SK-N-SH (cell line): ENCODE results near the gene CHD5. TPM values are rescaled to one million over a fixed set of nuclear protein-coding genes. Genes with fewer than 3 reads are reported as not detected.

Experiments
- CTCF ChIA-PET: fragments of 300-600, 350-600 bp; formaldehyde crosslinking; extraction: SDS; loops from one replicate; lab custom pipeline; 2021; lab: Yijun Ruan, JAX
- POLR2A ChIA-PET: fragments of 350-600 bp; sonication (Branson Sonifier 250); formaldehyde crosslinking; extraction: SDS; loops from one replicate; lab custom pipeline; 2020; ENCODE audit warnings: antibody characterized with exemption, inconsistent platforms; lab: Yijun Ruan, JAX
- DNase-seq: peaks from one replicate; pipeline ENCODE4 v3.0.0; 2012
- H2AFZ ChIP-seq: fragments of 200-600 bp; sonication (generic); 2 replicates; pipeline ENCODE4 v1.8.1; 2016; ENCODE audit warnings: antibody characterized with exemption, mild to moderate bottlenecking, low read depth
- H3F3A ChIP-seq: fragments of 200-600 bp; sonication (generic); replicated peaks from 2 replicates; pipeline ENCODE3; 2016; ENCODE audit warnings: antibody characterized with exemption, mild to moderate bottlenecking; ENCODE audit not compliant: insufficient read depth
- H3K27ac ChIP-seq, 2 experiments: fragments of 200-500 bp in 1 of 2; fragments of 200-600 bp in 1 of 2; sonication (Bioruptor generic) in 1 of 2; sonication (generic), shearing (Covaris generic) in 1 of 2; 2 replicates each; pipeline versions ENCODE4 v1.5.1 to v1.6.1; 2014 to 2016; ENCODE audit warnings: low read depth in 2 of 2, inconsistent platforms in 1 of 2, low read length in 1 of 2, mild to moderate bottlenecking in 1 of 2, mixed read lengths in 1 of 2
- H3K27me3 ChIP-seq: fragments of 200-600 bp; sonication (generic), shearing (Covaris generic); 2 replicates; pipeline ENCODE4 v1.6.1; 2016; ENCODE audit warnings: mixed run types; ENCODE audit not compliant: insufficient read depth
- H3K36me3 ChIP-seq, 2 experiments: fragments of 200-500 bp in 1 of 2; fragments of 200-600 bp in 1 of 2; sonication (Bioruptor generic) in 1 of 2; sonication (generic) in 1 of 2; replicated peaks in 1 of 2; 2 replicates each; pipeline versions ENCODE3 to v1.5.1; 2014 to 2016; ENCODE audit warnings: low read length in 1 of 2, mild to moderate bottlenecking in 1 of 2; ENCODE audit not compliant: insufficient read depth in 2 of 2, control insufficient read depth in 1 of 2
- H3K4me1 ChIP-seq, 2 experiments: fragments of 200-500 bp in 1 of 2; fragments of 200-600 bp in 1 of 2; sonication (Bioruptor generic) in 1 of 2; sonication (generic), shearing (Covaris generic) in 1 of 2; 2 replicates each; pipeline versions ENCODE4 v1.5.1 to v1.6.1; 2014 to 2016; ENCODE audit warnings: low read depth in 1 of 2, low read length in 1 of 2, mixed run types in 1 of 2; ENCODE audit not compliant: insufficient read depth in 2 of 2, control insufficient read depth in 1 of 2
- H3K4me2 ChIP-seq: fragments of 200-600 bp; sonication (generic), shearing (Covaris generic); 2 replicates; pipeline ENCODE4 v1.6.1; 2017; ENCODE audit warnings: mixed run types
- H3K4me3 ChIP-seq, 2 experiments: fragments of 200-500 bp in 1 of 2; fragments of 200-600 bp in 1 of 2; sonication (Bioruptor generic) in 1 of 2; sonication (generic), shearing (Covaris generic) in 1 of 2; 2 replicates each; pipeline versions ENCODE4 v1.5.1 to v1.8.1; 2014 to 2016; ENCODE audit warnings: low read depth in 2 of 2, inconsistent platforms in 1 of 2, low read length in 1 of 2, mild to moderate bottlenecking in 1 of 2, mixed read lengths in 1 of 2, moderate library complexity in 1 of 2
- H3K79me2 ChIP-seq: fragments of 200-600 bp; sonication (generic); 2 replicates; pipeline ENCODE4 v1.8.1; 2017; ENCODE audit warnings: mild to moderate bottlenecking; ENCODE audit not compliant: insufficient read depth
- H3K9ac ChIP-seq: fragments of 200-600 bp; sonication (generic); 2 replicates; pipeline ENCODE4 v1.6.1; 2017; ENCODE audit warnings: mixed run types
- H3K9me2 ChIP-seq: fragments of 200-600 bp; sonication (generic); 2 replicates; pipeline ENCODE4 v1.6.1; 2017; ENCODE audit warnings: mixed run types
- H3K9me3 ChIP-seq: fragments of 200-600 bp; sonication (generic); 2 replicates; pipeline ENCODE4 v1.6.1; 2017; ENCODE audit warnings: mixed run types, mild to moderate bottlenecking, moderate library complexity
- H4K20me1 ChIP-seq: fragments of 200-600 bp; sonication (generic); 2 replicates; pipeline ENCODE4 v1.6.1; 2017; ENCODE audit warnings: mild to moderate bottlenecking, mixed run types; ENCODE audit not compliant: insufficient read depth
- EP300 ChIP-seq, 2 experiments: IDR thresholded peaks; 2 replicates each; pipeline versions ENCODE4 v1.4.0 to v1.6.1; 2012; ENCODE audit warnings: borderline replicate concordance in 1 of 2, low read depth in 1 of 2, low read length in 1 of 2
- FOSL2 ChIP-seq: IDR thresholded peaks from 2 replicates; pipeline ENCODE4 v1.4.0; 2012; ENCODE audit warnings: low read depth, mild to moderate bottlenecking, moderate library complexity, borderline replicate concordance
- FOXM1 ChIP-seq: IDR thresholded peaks from 2 replicates; pipeline ENCODE4 v1.4.0; 2012; ENCODE audit warnings: low read depth, mild to moderate bottlenecking
- GABPA ChIP-seq: IDR thresholded peaks from 2 replicates; pipeline ENCODE4 v1.4.0; 2012; ENCODE audit warnings: low read depth, mild to moderate bottlenecking
- GATA2 ChIP-seq: sonication (generic); formaldehyde crosslinking; IDR thresholded peaks from 2 replicates; pipeline ENCODE4 v1.5.0; 2020; ENCODE audit warnings: mild to moderate bottlenecking, missing genetic modification reagents
- JUND ChIP-seq: IDR thresholded peaks from 2 replicates; pipeline ENCODE4 v1.4.0; 2012
- MEF2A ChIP-seq: IDR thresholded peaks from 2 replicates; pipeline ENCODE4 v1.4.0; 2012; ENCODE audit warnings: low read depth, borderline replicate concordance
- POLR2AphosphoS5 ChIP-seq: IDR thresholded peaks from 2 replicates; pipeline ENCODE4 v1.6.1; 2012; ENCODE audit warnings: low read depth, low read length
- RAD21 ChIP-seq: IDR thresholded peaks from 2 replicates; pipeline ENCODE4 v1.6.1; 2012; ENCODE audit warnings: mild to moderate bottlenecking, low read length
- RCOR1 ChIP-seq: fragments of 150-350 bp; IDR thresholded peaks from 2 replicates; pipeline ENCODE4 v1.6.1; 2017; ENCODE audit warnings: antibody characterized with exemption, low read length
- RFX5 ChIP-seq: IDR thresholded peaks from 2 replicates; pipeline ENCODE4 v1.6.1; 2012; ENCODE audit warnings: mild to moderate bottlenecking, improper control_type of control experiment, low read length
- SIN3A ChIP-seq: IDR thresholded peaks from 2 replicates; pipeline ENCODE4 v1.6.1; 2012; ENCODE audit warnings: low read depth, mild to moderate bottlenecking, low read length, moderate library complexity, borderline replicate concordance
- TAF1 ChIP-seq: IDR thresholded peaks from 2 replicates; pipeline ENCODE4 v1.6.1; 2012; ENCODE audit warnings: low read depth, mild to moderate bottlenecking, low read length, moderate library complexity, borderline replicate concordance
- TEAD4 ChIP-seq: IDR thresholded peaks from 2 replicates; pipeline ENCODE4 v1.4.0; 2012; ENCODE audit warnings: mild to moderate bottlenecking, borderline replicate concordance; ENCODE audit not compliant: insufficient read depth
- WGBS: methylation state at CpG from one replicate; pipeline ENCODE4 v1.1.6; 2017; ENCODE audit warnings: low lambda C conversion rate; 5-methylcytosine and 5-hydroxymethylcytosine counted together
- polyA plus RNA-seq, 3 experiments: library from polyadenylated mRNA; depleted of rRNA; stranded (reverse); fragments of >200 nt; gene quantifications; 2 replicates each; pipeline ENCODE4 v1.2.3, GENCODE V29; 2012
- TF ChIP-seq, protein P1 (sequence below): fragments of 150-350 bp; IDR thresholded peaks from 2 replicates; pipeline ENCODE4 v1.6.1; 2016; ENCODE audit warnings: mild to moderate bottlenecking, low read depth, low read length
- TF ChIP-seq, protein P2 (sequence below): fragments of 200-600 bp; sonication (generic); IDR thresholded peaks from 2 replicates; pipeline ENCODE4 v1.6.1; 2017; ENCODE audit warnings: antibody characterized with exemption, mild to moderate bottlenecking, moderate library complexity
- TF ChIP-seq, protein P3 (sequence below): IDR thresholded peaks from 2 replicates; pipeline ENCODE4 v1.4.0; 2012; ENCODE audit warnings: low read depth, borderline replicate concordance
- TF ChIP-seq, protein P4 (sequence below): IDR thresholded peaks from 2 replicates; pipeline ENCODE4 v1.4.0; 2012; ENCODE audit warnings: low read depth

Gene CHD5
- polyA plus RNA-seq, 1 of the 3 experiments (the other 2 are of a cell fraction) = 0.26 TPM

DNA sequence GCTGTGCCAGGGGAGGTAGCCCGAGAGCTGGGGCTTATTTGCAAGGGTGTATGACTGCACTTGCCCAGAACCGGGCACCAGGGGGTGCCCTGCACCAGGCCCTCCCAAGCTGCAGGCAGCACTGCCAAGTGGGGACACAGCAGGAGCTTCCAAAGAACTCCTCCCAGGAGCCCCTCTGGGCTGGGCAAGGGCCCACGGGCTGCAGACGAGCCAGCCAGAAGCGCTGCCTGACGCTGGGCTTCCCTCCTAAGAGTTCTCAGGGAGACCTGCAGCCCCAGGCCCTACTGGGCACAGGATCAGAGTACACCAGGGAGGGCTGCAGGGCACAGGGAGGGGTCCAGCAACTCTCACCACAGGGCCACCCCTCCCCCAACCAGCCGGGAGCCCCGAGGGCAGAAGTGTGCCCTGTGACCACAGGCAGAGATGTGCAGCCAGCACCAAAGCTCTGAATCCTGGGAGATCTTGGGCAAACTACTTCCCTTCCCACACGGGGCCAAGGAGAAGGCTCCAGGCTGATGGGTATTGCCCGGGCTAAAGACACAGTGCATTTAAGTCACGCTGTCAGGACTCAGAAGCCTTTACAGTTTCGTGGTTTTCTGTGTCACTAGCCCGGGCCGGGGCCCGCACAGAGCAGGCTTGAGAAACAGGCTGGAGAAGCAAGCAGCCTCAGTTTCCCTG lies 71.0 kb downstream of the CHD5 start (continued):
- no peak for TF ChIP-seq JUND

DNA sequence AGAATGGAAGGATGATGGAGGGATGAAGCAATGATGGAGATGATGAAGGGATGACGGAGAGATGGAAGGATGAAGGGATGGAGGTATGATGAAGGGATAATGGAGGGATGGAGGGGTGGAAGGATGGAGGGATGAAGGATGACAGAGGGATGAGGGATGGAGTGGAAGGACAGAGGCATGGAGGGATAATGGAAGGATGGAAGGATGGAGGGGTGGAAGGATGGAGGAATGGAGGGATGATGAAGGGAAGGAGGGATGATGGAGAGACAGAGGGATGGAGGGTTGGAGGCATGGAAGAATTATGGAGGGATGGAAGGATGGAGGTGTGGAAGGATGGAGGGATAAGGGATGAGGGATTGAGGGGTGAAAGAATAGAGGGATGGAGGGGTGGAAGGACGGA lies 71.6 kb downstream of the CHD5 start:
- ChIA-PET POLR2A (interaction anchor here (1.0 kb wide), 1 partner anchor 138 kb away, joined by 3 read pairs; no protein-coding TSS in a partner anchor), CTCF (interaction anchor here (0.5 to 5.6 kb wide), 30 partner anchors 8 to 1333 kb away, joined by 3 to 57 read pairs (median 4); partner anchors contain the start of gene HES3)
- Histone ChIP-seq H3K4me1 (peaks cover 0 to 11% of the 10 kb centered on the region in 2 experiments; a peak in 1 of 4 replicates), H3K4me2 (no peak overlapping the region), H3K27me3 (no peaks in the 10 kb centered on the region), H3K9me3 (no peaks in the 10 kb centered on the region), H3K9me2 (no peaks in the 10 kb centered on the region), H4K20me1 (no peaks in the 10 kb centered on the region), H3K4me3 (no peak overlapping the region), H3K27ac (no peak overlapping the region), H3K9ac (no peak overlapping the region), H3K79me2 (no peaks in the 10 kb centered on the region), H3F3A (no peaks in the 10 kb centered on the region), H2AFZ (no peak overlapping the region), H3K36me3 (no peaks in the 10 kb centered on the region)
- WGBS = 47% methylated on average over 2 of the region's 2 CpGs
- TF ChIP-seq RFX5 (no peak), RAD21 (no peak), FOSL2 (no peak), EP300 (IDR thresholded peaks at IDR 0.05; ENCODE audit: borderline replicate concordance in 1 of 2, low read depth in 1 of 2, low read length in 1 of 2) (no peak)
- TF ChIP-seq, protein P1, sequence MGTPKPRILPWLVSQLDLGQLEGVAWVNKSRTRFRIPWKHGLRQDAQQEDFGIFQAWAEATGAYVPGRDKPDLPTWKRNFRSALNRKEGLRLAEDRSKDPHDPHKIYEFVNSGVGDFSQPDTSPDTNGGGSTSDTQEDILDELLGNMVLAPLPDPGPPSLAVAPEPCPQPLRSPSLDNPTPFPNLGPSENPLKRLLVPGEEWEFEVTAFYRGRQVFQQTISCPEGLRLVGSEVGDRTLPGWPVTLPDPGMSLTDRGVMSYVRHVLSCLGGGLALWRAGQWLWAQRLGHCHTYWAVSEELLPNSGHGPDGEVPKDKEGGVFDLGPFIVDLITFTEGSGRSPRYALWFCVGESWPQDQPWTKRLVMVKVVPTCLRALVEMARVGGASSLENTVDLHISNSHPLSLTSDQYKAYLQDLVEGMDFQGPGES = no peak
- no peak for DNase-seq

DNA sequence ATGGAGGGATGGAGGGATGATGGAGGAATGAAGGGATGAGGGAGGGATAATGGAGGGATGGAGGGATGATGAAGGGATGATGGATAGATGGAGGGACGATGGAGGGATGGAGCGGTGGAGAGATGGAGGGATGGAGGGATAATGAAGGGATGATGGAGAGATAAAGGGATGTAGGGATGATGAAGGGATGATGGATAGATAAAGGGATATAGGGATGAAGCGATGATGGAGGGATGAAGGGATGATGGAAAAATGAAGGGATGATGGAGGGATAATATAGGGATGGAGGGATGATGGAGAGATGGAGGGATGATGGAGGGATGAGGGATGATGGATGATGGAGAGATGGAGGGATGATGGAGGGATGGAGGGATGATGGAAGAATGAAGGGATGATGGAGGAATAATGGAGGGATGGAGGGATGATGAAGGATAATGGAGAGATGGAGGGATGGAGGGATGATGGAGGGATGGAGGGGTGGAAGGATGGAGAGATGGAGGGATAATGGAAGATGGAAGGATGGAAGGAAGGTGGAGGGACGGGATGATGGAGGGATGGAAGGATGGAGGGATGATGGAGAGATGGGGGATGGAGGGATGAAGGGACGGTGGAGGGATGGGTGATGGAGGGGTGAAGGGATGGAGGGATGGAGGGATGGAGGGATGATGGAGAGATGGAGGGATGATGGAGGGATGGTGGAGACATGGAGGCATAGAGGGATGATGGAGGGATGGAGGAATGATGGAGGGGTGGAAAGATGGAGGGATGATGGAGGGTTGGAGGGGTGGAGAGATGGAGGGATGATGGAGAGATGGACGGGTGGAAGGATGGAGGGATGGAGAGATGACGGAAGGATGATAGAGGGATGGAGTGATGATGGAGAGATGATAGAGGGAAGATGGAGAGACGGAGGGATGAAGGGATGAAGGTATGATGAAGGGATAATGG lies 72.4 kb downstream of the CHD5 start:
- 58% methylated on average over 8 of the region's 8 CpGs for WGBS
- H3K9ac ChIP-seq = no peak overlapping the region
- no peaks in the 10 kb centered on the region for H3K36me3 ChIP-seq
- H3F3A ChIP-seq = no peaks in the 10 kb centered on the region
- no peaks in the 10 kb centered on the region for H3K9me3 ChIP-seq
- H3K9me2 ChIP-seq = no peaks in the 10 kb centered on the region
- no peak overlapping the region for H3K27ac ChIP-seq
- H3K4me2 ChIP-seq = no peak overlapping the region
- H3K4me3 ChIP-seq = no peak overlapping the region
- H3K4me1 ChIP-seq = peaks cover 0 to 11% of the 10 kb centered on the region in 2 experiments; a peak in 1 of 4 replicates
- H4K20me1 ChIP-seq = no peaks in the 10 kb centered on the region
- POLR2A ChIA-PET = no interaction called here
- DNase-seq = no peak
- no peak overlapping the region for H2AFZ ChIP-seq
- CTCF ChIA-PET = no interaction called here
- H3K79me2 ChIP-seq = no peaks in the 10 kb centered on the region
- no peaks in the 10 kb centered on the region for H3K27me3 ChIP-seq
- TF ChIP-seq GABPA (no peak), TAF1 (no peak), MEF2A (no peak), RFX5 (no peak), RCOR1 (no peak), SIN3A (no peak), TEAD4 (no peak), EP300 (IDR thresholded peaks at IDR 0.05; ENCODE audit: borderline replicate concordance in 1 of 2, low read depth in 1 of 2, low read length in 1 of 2) (no peak), POLR2AphosphoS5 (no peak), GATA2 (CRISPR knock-in tag) (no peak), JUND (no peak), FOXM1 (no peak)
- TF ChIP-seq, protein P2, sequence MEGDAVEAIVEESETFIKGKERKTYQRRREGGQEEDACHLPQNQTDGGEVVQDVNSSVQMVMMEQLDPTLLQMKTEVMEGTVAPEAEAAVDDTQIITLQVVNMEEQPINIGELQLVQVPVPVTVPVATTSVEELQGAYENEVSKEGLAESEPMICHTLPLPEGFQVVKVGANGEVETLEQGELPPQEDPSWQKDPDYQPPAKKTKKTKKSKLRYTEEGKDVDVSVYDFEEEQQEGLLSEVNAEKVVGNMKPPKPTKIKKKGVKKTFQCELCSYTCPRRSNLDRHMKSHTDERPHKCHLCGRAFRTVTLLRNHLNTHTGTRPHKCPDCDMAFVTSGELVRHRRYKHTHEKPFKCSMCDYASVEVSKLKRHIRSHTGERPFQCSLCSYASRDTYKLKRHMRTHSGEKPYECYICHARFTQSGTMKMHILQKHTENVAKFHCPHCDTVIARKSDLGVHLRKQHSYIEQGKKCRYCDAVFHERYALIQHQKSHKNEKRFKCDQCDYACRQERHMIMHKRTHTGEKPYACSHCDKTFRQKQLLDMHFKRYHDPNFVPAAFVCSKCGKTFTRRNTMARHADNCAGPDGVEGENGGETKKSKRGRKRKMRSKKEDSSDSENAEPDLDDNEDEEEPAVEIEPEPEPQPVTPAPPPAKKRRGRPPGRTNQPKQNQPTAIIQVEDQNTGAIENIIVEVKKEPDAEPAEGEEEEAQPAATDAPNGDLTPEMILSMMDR = no peak
- TF ChIP-seq, protein P3, sequence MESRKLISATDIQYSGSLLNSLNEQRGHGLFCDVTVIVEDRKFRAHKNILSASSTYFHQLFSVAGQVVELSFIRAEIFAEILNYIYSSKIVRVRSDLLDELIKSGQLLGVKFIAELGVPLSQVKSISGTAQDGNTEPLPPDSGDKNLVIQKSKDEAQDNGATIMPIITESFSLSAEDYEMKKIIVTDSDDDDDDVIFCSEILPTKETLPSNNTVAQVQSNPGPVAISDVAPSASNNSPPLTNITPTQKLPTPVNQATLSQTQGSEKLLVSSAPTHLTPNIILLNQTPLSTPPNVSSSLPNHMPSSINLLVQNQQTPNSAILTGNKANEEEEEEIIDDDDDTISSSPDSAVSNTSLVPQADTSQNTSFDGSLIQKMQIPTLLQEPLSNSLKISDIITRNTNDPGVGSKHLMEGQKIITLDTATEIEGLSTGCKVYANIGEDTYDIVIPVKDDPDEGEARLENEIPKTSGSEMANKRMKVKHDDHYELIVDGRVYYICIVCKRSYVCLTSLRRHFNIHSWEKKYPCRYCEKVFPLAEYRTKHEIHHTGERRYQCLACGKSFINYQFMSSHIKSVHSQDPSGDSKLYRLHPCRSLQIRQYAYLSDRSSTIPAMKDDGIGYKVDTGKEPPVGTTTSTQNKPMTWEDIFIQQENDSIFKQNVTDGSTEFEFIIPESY = no peak
- TF ChIP-seq, protein P4, sequence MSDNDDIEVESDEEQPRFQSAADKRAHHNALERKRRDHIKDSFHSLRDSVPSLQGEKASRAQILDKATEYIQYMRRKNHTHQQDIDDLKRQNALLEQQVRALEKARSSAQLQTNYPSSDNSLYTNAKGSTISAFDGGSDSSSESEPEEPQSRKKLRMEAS = no peak
